H54 (cell line): Measurements from ENCODE around the gene NFIA.

Experiments
- DNase-seq: peaks from one replicate; pipeline ENCODE4 v3.0.0; 2011; ENCODE audit warnings: low spot score, mixed read lengths; ENCODE audit not compliant: insufficient read length
- FAIRE-seq: peaks from 3 replicates; lab custom pipeline; 2011; peaks lifted over from hg19 to GRCh38; lab: Jason Lieb, UNC
- POLR2A ChIP-seq: IDR thresholded peaks from 2 replicates; pipeline ENCODE4 v1.6.1; 2011; ENCODE audit warnings: low read depth, mild to moderate bottlenecking, low read length

Gene NFIA

GRCh38 chr1:61247051-61247825 is 164.9 kb downstream of the NFIA start:
- FAIRE-seq, result no peak
- TF ChIP-seq POLR2A, result no peak
- no peak for DNase-seq

- no peak for DNase-seq
- TF ChIP-seq POLR2A, result no peak
- FAIRE-seq, result no peak
These were observed 165.8 kb downstream of the NFIA start for GRCh38 chr1:61247881-61248752.

- DNase-seq (no peak), FAIRE-seq (no peak)
- TF ChIP-seq POLR2A, result no peak
These were observed 168.6 kb downstream of the NFIA start for GRCh38 chr1:61250933-61251332.

- FAIRE-seq (peak; percentile 78), DNase-seq (no peak)
These were observed 170.8 kb downstream of the NFIA start for GRCh38 chr1:61253059-61253735.

GRCh38 chr1:61253912-61254633 is 171.7 kb downstream of the NFIA start:
- DNase-seq, result no peak
- no peak for FAIRE-seq
- TF ChIP-seq POLR2A, result no peak

More at GRCh38 chr1:61253059-61253735, 170.8 kb downstream of the NFIA start:
- TF ChIP-seq POLR2A, result no peak

- FAIRE-seq, result peak; percentile 87
- TF ChIP-seq POLR2A, result no peak
- DNase-seq, result no peak
These were observed 172.4 kb downstream of the NFIA start for GRCh38 chr1:61254634-61255357.

- FAIRE-seq (peak; percentile 43), DNase-seq (no peak)
These were observed 173.0 kb downstream of the NFIA start for GRCh38 chr1:61255358-61255703.

GRCh38 chr1:61259379-61260148 is 177.2 kb downstream of the NFIA start:
- no peak for FAIRE-seq
- no peak for TF ChIP-seq POLR2A
- no peak for DNase-seq

More at GRCh38 chr1:61255358-61255703, 173.0 kb downstream of the NFIA start:
- no peak for TF ChIP-seq POLR2A

GRCh38 chr1:61260171-61260570 is 177.8 kb downstream of the NFIA start:
- no peak for TF ChIP-seq POLR2A
- no peak for FAIRE-seq
- DNase-seq, result no peak

GRCh38 chr1:61261595-61261994 is 179.2 kb downstream of the NFIA start:
- DNase-seq (no peak), FAIRE-seq (no peak)
- no peak for TF ChIP-seq POLR2A

- FAIRE-seq (no peak), DNase-seq (no peak)
- no peak for TF ChIP-seq POLR2A
These were observed 181.8 kb downstream of the NFIA start for GRCh38 chr1:61263905-61264824.
